ENCODE results near the gene IGDCC3.

GRCh38 chr15:65330934-65331645 is 46.7 kb downstream of the IGDCC3 start:
- TF ChIP-seq YY1 (IDR thresholded peaks at IDR 0.05; ENCODE audit: insufficient read depth, insufficient read length) = no peak
- TF ChIP-seq ZNF274 (IDR thresholded peaks at IDR 0.05; ENCODE audit: low read depth, low read length) = no peak
- no peak for TF ChIP-seq SUZ12 (IDR thresholded peaks at IDR 0.05; ENCODE audit: extremely low read depth, insufficient read depth, insufficient read length)
